Kidney (tissue), 14 donors: ENCODE results near the gene GPR183. TPM values are rescaled to one million over a fixed set of nuclear protein-coding genes. Genes with fewer than 3 reads are reported as not detected.

ENCODE experiments used
- DNase-seq, 5 donors: peaks; one replicate each; pipeline ENCODE4 v3.0.0-alpha.2; 2013 to 2020
- FAIRE-seq: peaks from 2 replicates; lab custom pipeline; 2012; peaks lifted over from hg19 to GRCh38; lab: Jason Lieb, UNC
- H3K27ac ChIP-seq, 2 donors: one replicate each; pipeline ENCODE4 v1.7.0; 2013; ENCODE audit warnings: low read depth in 2 of 2, low read length in 2 of 2, inconsistent platforms in 1 of 2
- H3K27me3 ChIP-seq: one replicate; pipeline ENCODE4 v1.7.1; 2013; ENCODE audit warnings: low read length, inconsistent platforms; ENCODE audit not compliant: control insufficient read depth, insufficient read depth
- H3K36me3 ChIP-seq, 3 donors: one replicate each; pipeline versions ENCODE4 v1.7.0 to v1.7.1; 2013; ENCODE audit warnings: low read length in 3 of 3, control low read depth in 1 of 3, inconsistent platforms in 1 of 3; ENCODE audit not compliant: insufficient read depth in 3 of 3, control insufficient read depth in 2 of 3
- H3K4me1 ChIP-seq, 3 donors: one replicate each; pipeline versions ENCODE4 v1.7.0 to v1.7.1; 2013; ENCODE audit warnings: low read length in 3 of 3, inconsistent platforms in 1 of 3, low read depth in 1 of 3; ENCODE audit not compliant: control insufficient read depth in 2 of 3, insufficient read depth in 2 of 3
- H3K4me3 ChIP-seq, 3 donors: one replicate each; pipeline versions ENCODE4 v1.7.0 to v1.8.1; 2013; ENCODE audit warnings: low read length in 3 of 3, control low read depth in 1 of 3, inconsistent platforms in 1 of 3
- H3K9ac ChIP-seq, 3 donors: one replicate each; pipeline versions ENCODE4 v1.7.0 to v1.7.1; 2013; ENCODE audit warnings: low read length in 3 of 3, control low read depth in 1 of 3, inconsistent platforms in 1 of 3
- H3K9me3 ChIP-seq, 3 donors: one replicate each; pipeline versions ENCODE4 v1.7.0 to v1.7.1; 2013; ENCODE audit warnings: low read length in 3 of 3, control low read depth in 1 of 3, inconsistent platforms in 1 of 3; ENCODE audit not compliant: control insufficient read depth in 2 of 3, insufficient read depth in 1 of 3
- intact Hi-C: fragments of 100-400 bp; cut with DNase I; formaldehyde crosslinking; loops from one replicate; pipeline ENCODE4 v1.11.1; 2022
- polyA plus RNA-seq: library from polyadenylated mRNA; stranded (reverse); fragments of 350-450 nt; fragmentation: Illumina TruSeq; extraction: RNeasy Lipid Tissue Mini Kit (QIAGEN cat#74804); gene quantifications from one replicate; pipeline ENCODE4 v1.2.3, GENCODE V29; 2014; ENCODE audit warnings: low read depth, low replicate concordance; ENCODE audit not compliant: insufficient read depth
- total RNA-seq: library from RNA; stranded (reverse); fragmentation: NEBNext Ultra II Directional; extraction: Animal tissue kit (Norgen Biotek cat#: 25700); gene quantifications from one replicate; pipeline ENCODE4 v1.2.1, GENCODE V29; 2021
- TF ChIP-seq, protein P1 (sequence below): IDR thresholded peaks from 3 replicates; pipeline ENCODE4 v1.5.1; 2012; ENCODE audit warnings: mild to moderate bottlenecking, moderate library complexity, borderline replicate concordance; ENCODE audit not compliant: insufficient read depth; ENCODE audit errors: extremely low read depth
- donor health status: control.
- donor health status: control.
- donor health status: control.
- donor health status: control.
- donor health status: control.
- donor health status: DM: yes; HTN: yes; CAD: no.
- donor health status: Normal renal cell carcinoma (clear cell type).

Gene GPR183
- total and polyA plus RNA-seq, 2 donors from 2014 or later = 1.7 to 11.8 TPM

DNA sequence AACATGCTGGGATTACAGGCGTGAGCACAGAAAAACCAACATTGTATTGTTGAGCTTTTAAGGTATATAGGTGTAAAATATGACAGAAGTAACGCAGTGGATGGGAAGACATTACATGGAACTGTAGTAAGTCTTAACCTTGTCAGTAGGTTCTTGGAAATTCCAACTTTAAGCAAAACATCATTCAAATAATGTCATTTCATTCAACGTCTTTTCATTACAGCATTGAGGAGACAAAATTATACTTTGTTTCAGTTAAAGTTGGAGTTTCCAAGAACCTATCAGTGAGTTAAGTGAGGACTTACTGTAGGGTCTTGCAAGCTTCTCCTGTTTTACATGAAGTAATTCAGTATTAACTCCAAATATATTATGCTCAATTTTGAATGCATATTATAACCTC, 27.0 kb upstream of the GPR183 start:
- intact Hi-C loops = no loop called here
- Histone ChIP-seq H3K4me1 (no peaks in the 10 kb centered on the region), H3K36me3 (no peaks in the 10 kb centered on the region), H3K4me3 (no peak overlapping the region), H3K27ac (no peak overlapping the region), H3K9me3 (no peaks in the 10 kb centered on the region), H3K27me3 (no peaks in the 10 kb centered on the region), H3K9ac (no peak overlapping the region)
- TF ChIP-seq, protein P1, sequence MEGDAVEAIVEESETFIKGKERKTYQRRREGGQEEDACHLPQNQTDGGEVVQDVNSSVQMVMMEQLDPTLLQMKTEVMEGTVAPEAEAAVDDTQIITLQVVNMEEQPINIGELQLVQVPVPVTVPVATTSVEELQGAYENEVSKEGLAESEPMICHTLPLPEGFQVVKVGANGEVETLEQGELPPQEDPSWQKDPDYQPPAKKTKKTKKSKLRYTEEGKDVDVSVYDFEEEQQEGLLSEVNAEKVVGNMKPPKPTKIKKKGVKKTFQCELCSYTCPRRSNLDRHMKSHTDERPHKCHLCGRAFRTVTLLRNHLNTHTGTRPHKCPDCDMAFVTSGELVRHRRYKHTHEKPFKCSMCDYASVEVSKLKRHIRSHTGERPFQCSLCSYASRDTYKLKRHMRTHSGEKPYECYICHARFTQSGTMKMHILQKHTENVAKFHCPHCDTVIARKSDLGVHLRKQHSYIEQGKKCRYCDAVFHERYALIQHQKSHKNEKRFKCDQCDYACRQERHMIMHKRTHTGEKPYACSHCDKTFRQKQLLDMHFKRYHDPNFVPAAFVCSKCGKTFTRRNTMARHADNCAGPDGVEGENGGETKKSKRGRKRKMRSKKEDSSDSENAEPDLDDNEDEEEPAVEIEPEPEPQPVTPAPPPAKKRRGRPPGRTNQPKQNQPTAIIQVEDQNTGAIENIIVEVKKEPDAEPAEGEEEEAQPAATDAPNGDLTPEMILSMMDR = no peak
- DNase-seq (no peak), FAIRE-seq (no peak)

DNA sequence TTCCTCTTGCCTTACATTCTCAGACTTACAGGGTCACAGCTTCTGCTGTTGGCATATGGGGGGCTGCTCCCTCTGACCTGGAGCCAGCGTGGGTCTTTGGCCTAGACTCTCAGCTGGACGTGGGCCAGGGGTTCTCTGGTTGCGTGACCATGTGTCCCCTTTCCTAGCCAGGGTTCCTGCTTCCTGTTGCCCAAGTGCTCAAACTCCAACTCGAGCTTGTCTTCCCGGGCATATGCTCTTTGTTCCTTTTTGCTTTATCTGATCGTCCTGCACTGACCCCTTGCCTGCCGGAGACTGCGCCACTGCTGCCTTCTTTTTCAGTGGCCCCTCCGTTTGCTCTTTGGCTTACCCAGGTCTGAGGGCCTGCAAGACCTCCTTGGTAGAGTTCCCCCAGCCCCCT, 25.3 kb upstream of the GPR183 start:
- no peak for FAIRE-seq
- no peak for DNase-seq
- no peaks in the 10 kb centered on the region for H3K27me3 ChIP-seq
- intact Hi-C loops = no loop called here
- peaks cover 0 to 2% (median 0%) of the 10 kb centered on the region in 3 donors for H3K36me3 ChIP-seq
- no peak overlapping the region for H3K9ac ChIP-seq
- no peak overlapping the region for H3K4me3 ChIP-seq
- no peaks in the 10 kb centered on the region for H3K4me1 ChIP-seq
- TF ChIP-seq, protein P1 = no peak
- H3K27ac ChIP-seq = no peak overlapping the region
- no peaks in the 10 kb centered on the region for H3K9me3 ChIP-seq

DNA sequence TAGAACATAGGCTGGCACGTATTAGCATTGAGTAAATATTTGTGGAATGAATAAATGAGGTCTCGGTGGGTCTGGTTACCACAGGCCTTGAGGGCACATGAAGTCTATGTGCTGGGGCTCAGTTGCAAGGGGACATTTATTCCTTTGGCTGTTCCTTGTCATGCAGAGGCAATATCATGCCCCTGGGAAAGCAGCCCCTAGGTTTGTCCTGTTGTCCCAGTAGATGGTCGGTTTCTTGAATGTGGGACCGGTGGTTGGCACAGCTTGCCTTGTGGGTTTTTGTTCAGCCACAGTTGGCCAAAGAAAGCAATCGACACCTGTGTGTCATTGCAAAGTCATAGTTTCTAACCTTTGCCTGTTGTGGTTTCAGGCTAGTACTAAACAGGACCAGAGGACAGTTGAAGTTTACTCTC, 24.7 kb upstream of the GPR183 start:
- DNase-seq (no peak), FAIRE-seq (no peak)
- H3K36me3 ChIP-seq = peaks cover 0 to 2% (median under 1%) of the 10 kb centered on the region in 3 donors
- H3K9me3 ChIP-seq = no peaks in the 10 kb centered on the region
- H3K27me3 ChIP-seq = no peaks in the 10 kb centered on the region
- no peak overlapping the region for H3K27ac ChIP-seq
- no peaks in the 10 kb centered on the region for H3K4me1 ChIP-seq
- TF ChIP-seq, protein P1 = no peak
- H3K9ac ChIP-seq = no peak overlapping the region
- intact Hi-C loops = no loop called here
- H3K4me3 ChIP-seq = no peak overlapping the region

DNA sequence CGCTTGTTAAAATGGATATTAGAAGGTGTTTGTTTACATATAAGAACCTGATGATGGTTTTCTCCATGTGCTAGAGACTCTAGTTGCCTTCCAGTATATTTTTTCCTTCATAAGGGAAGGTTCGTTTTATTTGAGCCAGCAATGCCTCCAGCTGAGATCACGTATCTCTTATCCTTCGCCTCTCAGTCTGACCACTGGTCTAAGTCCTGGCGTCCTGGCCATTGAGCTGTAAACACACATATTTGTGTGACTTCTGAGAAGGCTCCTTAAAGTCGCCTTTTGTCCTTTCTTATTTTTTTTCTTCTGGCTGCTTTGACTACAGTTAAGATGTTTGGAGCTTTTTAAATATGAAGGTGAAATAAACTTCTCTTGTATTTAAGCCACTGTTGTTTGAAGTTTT, 23.7 kb upstream of the GPR183 start:
- Histone ChIP-seq H3K4me3 (no peak overlapping the region), H3K27ac (no peak overlapping the region), H3K27me3 (no peaks in the 10 kb centered on the region), H3K9me3 (no peaks in the 10 kb centered on the region), H3K9ac (no peak overlapping the region), H3K36me3 (peaks cover 0 to 4% (median 2%) of the 10 kb centered on the region in 3 donors), H3K4me1 (no peaks in the 10 kb centered on the region)
- TF ChIP-seq, protein P1 = no peak
- FAIRE-seq (no peak), DNase-seq (no peak)
- intact Hi-C loops = no loop called here
